ENCODE measurements around the gene ALG2.
"Not testable (repeated sequence)": the region's sequence is repeated elsewhere in the genome, so short reads cannot be mapped to it uniquely, and the experiment has no call there.

Gene ALG2

DNA sequence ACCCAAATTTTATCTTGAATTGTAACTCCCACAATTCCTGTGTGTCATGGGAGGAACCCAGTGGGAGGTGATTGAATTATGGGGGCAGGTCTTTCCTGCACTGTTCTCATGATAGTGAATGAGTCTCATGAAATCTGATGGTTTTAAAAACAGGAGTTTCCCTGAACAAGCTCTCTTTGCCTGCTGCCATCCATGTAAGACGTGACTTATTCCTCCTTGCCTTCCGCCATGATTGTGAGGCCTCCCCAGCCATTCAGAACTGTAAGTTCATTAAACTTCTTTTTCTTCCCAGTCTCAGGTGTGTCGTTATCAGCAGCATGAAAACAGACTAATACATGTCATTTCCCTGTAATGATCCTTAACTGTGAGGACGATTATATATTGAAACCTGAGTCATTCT lies 16.1 kb upstream of the ALG2 start:
- DNase-seq, result not testable (repeated sequence)

DNA sequence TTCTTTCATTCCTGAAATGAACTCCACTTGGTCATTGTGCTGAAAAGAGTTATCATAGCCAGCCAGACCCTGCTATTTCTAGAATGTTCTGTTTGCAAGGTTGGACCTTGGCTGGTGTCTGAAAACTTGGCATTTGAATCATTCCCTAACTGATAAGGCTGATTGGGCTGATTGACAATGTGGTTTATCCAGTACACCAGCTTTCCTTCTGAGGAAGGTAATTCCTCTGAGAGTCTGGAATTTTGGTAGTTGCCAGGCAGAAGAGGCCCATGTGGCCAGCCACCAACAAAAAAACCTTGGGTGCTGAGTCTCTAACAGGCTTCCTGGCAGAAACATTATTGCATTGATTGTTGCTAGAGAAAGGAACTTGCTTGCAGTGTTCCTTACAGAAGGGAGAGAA lies 15.6 kb upstream of the ALG2 start:
- DNase-seq, result no peak

DNA sequence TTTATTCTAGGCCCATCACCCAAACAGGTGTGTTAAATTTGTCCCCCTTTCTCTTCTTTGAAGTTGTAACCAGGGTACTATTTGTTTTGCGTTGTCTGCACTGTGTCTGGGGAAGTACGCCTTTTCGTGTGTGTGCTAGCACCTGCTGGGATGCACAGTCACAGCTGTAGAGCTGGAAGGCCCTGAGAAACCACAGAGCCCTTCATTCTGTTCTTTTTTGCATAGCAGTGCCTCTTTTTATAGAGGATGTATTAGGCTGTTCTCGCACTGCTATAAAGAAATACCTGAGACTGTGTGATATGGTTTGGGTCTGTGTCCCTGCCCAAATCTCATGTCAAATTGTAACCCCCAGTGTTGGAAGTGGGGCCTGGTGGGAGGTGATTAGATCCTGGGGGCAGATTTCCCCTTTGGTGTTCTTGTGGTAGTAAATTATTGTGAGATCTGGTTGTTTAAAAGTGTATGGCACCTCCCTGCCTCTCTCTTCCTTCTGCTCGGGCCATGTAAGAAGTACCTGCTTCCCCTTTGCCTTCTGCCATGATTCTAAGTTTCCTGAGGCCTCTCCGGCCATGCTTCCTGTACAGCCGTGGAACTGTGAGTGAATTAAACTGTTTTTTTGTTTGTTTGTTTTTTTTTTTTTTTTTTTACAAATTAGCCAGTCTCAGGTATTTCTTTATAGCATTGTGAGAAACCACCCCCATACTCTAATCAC lies 14.3 kb upstream of the ALG2 start:
- no peak for DNase-seq

DNA sequence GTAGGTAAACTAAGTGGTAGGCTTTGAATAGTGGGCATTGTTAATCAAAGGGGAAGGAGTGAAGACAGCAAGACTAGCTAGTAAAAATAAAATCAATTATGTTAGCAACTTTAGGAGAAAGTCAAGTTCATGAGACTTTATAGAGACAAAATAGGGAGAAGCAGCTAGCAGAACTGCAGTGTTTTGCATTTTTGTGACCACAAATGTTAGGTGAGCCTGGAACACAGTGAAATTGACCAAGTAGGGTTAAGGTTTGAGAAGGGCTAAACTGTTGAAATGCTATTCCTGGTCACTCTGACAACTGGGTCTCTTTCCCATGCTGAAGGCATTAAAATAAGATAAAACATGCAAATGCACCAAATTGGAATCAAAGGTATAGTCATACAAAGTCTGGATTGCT lies 13.3 kb upstream of the ALG2 start:
- DNase-seq, result no peak

DNA sequence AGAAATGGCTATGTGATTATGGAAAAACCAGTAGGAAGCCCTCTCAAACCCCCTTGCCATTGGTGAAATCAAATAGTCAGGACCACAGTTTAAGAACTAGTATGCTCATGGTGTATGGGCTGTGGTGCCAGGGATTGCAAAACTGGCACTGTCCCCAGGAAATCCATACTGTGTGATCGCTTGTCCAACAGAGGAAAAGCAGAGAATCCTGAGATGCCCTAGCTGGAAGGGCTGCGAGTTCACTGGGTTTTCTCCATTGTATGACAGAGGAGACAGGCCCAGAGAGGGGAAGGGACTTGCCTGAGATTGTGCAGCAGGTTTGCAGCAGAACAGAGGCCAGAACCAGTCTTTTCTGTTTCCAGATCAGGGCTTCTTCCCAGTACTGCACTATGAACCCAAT lies 12.9 kb upstream of the ALG2 start:
- DNase-seq, result no peak

DNA sequence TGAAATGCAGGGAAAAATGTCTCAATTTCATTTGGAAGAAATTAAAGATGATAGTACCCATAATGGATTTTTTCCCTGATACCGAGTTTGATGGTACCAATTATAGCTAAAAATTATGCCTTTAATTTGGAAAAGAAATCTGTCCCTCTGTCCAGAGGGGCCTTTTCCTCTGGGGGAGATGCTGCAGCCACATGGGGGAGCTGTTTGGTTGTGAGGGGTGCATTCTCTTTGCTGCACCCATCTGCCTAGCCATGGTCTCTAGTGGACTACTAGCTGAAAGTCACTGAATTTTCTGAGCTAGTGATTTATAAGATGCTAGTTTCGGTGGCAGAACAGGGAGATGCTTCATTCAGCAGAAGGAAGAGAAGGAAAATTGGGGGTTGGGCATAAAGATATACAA lies 10.0 kb upstream of the ALG2 start:
- DNase-seq, result no peak

DNA sequence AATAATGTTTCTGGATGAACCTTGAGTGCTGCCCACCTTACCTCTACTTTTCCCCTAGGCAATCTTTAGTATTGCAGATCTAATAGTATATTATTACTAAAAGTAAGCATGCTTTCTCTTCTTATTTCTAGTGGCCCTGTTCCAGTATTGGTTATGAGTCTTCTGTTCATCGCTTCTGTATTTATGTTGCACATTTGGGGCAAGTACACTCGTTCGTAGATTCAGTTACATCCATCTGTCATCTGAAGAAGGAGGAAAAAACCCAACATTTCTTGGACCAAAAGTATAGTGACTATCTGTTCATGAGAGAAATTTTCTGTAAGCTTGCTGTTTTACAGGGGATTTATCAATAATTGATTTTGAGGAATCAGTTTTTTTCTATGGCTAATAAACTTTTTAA lies 8.5 kb upstream of the ALG2 start:
- DNase-seq, result no peak

DNA sequence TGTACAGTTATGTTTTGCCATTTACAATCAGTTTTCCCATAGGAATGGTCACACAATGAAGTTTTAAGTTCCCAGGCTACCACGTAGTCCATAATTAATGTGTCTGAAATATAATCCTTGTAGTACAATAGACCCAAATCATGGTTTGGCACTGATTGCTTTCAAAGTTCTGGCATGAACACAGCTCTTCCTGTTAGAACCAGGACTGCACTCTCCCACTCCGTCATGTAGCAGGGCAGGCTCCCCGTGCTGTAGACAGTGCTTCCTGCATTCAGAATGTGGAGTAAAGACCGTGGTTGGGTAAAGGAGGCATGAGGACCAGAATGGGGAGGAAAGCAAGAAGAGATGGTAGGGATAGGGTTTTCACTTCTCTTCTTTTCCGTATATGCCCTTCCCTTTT lies 4.3 kb upstream of the ALG2 start:
- no peak for DNase-seq

DNA sequence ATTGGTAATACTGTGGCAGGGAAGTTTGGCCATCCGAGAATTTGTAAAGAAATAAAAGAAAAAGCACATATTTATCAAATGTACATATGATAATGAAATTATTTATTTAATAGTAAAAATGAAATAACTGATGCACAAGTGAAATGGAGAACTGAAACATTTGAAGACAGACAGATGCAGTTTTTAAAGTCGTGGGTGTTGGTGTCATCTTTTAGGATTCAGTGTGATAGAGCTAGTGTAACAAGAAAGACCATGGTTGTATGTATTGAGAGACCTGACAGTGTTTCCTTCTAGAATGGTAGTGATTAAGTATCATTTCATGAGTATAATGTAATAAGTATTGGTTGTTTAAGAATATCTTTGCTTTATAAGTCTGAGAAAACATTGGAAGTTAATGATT lies 2.7 kb upstream of the ALG2 start:
- DNase-seq, result no peak

DNA sequence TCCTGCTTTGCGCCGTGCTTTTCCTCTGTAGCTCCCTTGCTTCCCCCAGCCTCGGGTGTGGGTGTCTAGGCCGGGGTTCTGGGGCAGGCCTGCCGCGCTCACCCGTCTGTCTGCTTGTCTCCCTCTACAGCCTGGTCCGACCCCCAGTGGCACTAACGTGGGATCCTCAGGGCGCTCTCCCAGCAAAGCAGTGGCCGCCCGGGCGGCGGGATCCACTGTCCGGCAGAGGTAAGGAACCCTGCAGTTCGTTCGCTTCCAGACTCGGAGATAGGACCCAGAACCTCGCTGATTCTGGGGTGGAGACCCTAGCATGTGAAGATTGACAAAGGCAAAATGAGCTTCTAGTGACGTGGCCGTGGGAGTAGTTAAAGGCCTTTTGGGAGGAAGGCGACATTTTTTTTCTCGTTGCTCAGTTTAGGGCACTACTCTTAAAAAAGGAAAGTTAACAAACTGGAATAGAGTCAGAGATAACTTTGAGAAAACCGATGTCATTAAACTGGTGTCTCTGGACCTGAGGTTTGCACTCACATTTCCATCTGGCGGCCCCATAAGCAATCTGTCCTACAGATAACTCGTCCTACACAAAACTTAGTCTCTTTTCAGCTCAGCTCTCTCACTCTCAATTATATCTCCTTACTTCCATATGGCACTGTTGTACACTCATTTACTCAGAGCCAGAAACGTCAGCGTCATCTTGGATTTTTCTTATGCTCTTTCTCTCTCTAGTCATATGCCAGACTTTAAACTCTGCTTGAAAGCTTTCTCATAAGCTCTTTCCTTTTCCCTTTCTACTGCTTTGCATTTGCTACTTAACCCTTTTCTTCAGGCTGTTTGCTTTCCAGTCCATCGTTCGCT lies 901 bp upstream of the ALG2 start:
- no peak for DNase-seq

DNA sequence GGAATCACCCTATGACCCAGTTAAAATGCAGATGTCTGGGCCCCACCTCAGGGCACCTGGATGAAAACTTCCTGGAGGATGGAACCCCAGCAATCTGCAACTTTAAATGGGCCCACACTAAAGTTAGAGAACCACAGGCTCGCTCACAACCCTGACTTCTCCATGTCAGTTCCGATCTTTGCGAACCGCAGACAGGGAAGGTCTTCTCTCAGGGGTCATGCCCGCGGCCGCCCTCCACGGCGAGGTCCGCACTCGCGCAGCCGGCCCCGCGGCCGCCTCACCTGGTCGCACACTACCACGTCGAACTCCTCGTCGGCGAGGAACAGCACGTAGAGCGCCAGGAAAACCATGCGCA lies 499 bp downstream of the ALG2 start:
- no peak for DNase-seq

DNA sequence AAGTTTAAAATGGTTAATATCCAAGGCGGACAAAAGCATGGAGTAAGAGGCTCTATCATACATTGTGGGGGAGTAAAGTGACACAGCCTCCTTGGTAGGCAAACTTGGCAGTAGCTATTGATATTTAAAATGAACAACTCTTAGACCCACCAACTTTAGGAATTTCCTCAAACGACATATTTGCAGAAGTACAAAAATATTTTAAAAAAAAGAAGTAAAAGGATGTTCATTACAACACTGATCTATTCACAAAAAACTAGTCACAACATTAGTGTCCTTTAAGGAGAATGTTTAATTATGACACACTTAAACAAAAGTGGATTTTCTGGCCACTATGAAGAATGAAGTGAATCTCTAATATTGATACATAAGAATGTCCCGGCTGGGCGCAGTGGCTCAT lies 1.7 kb downstream of the ALG2 start:
- no peak for DNase-seq

DNA sequence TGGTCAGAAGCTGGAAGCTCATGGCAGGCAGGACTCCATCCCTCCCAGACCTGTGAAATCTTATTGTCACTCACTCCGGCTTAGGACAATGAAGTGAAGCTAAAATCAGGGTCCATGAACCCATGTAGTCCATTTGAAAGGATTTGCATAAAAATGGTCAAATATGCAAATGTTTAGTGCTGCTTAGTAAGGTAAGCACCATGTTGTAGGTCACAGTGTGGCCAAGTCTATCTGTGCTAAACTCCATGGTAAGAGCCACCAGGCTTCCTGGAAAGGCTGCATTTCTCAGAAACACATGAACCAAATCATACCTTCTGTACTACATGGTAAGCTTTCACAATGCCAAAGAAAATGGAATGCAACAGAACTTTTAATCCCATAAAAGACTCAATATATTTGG lies 5.7 kb downstream of the ALG2 start:
- DNase-seq, result no peak

DNA sequence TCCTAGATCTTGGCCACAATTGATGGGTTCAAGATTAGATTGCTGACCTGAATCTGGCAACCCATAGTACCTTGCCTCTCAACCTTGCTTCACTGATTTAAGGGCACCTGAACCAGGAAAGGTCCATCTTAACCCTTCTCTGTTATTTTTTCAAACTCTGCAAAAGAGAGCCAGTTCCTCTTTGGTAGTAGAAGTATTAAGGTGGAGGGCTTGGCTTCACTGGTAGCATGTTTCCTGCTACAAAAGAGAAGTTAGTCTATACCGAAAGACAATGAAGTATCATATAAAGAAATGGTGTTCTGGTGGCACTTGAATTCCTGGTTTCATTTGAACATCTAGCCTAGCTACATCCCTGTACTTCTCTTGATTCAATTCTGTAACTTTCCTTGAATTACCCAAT lies 8.5 kb downstream of the ALG2 start:
- DNase-seq, result no peak

DNA sequence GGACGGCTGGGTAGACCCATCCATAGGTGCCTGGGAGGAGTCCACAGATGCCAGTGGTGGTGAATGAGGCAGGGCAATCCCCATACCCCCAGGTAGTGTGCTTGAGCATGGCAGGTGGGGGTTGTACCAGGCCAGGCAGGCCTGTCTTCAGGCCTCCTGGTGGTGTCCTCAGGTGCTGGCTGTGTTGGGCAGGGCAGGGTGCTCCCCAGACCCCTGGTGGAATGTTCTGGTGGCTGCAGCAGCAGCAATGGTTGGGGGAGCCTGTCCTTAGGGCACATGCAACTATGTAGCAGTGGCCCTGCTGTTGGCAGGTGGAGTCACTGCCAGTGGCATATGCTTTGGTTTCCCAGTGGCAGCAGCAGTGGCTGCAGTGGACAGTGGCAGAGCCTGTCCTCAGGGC lies 10.0 kb downstream of the ALG2 start:
- no peak for DNase-seq

DNA sequence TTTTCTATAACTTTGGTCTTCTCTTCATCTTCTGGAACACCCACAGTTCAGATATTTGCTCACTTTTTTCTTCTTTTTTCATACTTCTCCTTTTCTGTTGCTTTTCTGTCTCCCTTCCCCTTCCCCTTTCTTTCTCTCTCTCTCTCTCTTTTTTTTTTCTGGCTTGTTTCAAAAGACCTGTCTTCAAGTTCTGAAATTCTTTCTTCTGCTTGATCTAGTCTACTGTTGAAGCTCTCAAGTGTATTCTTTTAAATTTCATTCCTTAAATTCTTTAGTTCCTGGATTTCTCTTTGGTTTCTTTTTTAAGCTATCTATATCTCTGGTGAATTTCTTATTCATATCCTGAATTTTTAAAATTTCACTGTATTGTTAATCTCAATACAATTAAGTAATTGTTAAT lies 11.2 kb downstream of the ALG2 start:
- no peak for DNase-seq

DNA sequence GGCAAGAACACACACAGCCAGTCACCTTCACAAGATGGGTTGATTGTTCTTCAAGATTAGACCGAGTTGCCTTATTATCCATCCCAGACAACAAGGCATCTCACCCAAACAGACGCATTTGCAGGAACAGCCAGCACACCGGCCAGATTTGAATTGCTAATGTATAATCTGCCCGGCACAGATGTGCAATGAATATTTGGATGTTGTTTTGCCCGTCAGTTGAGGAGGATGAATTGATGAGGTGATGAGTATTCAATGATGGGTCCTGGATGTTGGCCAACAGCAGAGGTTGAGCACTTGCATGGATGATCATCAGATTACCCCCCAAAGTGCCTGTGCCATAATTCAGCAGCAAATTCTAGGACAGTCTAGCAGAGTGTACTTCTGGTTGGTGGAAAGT lies 20.1 kb downstream of the ALG2 start:
- DNase-seq, result no peak

DNA sequence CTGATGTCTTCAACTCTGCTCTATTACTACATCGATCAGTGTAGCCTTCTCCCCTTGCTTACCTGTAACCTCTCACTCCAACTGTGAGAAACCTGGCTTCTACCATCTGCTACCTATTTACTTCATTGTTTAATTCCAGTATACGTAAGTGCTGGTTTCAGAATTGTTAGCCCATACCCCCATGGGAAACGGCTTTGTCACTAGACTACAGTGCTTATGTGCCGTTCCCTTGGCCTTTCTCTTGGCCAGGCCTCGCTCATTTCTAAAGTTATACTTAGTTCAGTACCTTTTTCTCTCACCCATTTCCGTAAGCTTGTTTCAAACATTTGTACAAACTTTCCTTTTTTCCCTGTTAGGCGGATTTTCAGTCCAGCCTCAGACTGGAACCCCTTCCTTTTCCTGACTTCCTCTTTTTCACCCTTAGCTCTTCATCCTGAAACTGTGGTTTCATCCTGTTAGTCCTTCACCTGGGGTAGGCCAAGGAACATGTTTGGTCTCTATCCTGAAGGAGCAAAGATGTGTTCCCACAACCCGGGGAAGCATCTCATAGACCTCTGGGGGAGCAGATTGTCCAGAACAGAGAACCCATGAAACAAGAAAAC lies 21.7 kb downstream of the ALG2 start:
- no peak for DNase-seq

DNA sequence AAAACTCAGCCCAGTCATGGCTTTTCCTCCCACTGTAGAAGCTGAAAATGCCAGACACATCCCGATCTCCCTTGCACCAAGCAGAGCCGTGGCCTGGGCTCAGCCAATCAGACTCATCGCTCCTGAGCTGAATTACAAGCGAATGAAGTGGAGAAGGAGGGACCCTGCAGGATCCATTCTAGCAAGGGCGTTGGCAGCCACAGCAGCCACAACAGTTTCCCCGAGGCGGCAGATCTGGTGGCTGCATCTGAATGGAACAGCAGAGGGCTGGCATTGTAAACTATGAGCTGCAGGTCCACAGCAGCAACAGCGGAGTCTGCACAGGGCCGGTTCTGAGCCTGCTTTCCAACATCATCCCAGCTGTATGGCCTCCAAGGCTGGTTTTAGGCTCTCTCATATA lies 23.8 kb downstream of the ALG2 start:
- no peak for DNase-seq

DNA sequence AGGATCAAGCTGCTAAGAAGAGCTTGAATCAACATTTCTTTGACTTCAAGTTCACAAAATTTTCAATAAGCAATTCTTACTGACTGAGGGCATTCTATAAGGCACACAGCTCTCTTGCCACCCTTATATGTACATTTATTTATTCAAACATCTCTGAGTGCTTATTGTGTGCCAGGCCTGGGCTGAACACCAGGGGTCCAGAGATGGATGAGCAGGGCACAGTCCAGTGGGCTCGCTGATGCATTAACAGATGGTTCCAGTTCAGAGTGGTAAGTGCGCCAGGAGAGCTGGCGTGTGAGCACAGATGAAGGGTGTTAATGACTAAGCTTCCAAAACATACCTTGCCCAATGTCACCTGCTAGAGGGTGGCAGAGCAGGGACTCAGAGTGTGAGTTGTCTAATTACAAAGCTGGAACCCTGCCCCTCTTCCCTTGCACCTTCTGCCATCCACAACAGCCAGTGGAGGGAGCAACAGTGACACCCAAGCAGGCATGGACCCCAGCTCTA lies 24.6 kb downstream of the ALG2 start:
- DNase-seq, result no peak

DNA sequence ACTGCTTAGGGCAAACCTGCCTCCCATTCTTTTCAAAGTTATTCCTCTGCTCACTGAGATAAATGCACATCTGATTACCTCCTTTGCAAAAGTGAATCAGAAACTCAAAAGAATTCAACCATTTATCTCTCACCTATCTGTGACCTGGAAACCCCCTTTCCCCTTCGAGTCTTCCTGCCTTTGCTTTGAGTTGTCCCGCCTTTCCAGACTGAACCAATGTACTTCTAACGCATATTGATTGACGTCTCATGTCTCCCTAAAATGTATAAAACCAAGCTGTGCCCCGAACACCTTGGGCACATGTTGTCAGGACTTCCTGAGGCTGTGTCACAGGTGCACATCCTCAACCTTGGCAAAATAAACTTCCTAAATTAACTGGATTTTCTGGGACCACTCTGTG lies 25.3 kb downstream of the ALG2 start:
- DNase-seq, result not testable (repeated sequence)

DNA sequence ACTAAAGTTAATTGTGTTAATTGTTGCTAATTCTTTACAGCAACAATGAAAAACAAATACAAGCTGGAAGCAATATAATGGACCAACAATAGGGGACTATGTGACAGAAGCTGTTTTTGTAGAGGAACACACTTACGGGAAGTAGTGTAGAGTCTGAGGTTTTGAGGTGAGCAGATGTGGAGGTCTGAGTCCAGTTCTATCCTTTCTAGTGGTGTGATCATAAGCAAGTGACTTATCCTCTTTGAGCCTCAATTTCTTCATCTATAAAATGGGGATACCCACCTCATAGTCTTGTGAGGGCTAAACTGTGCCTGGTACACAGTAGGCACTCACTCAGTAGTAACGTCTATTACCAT lies 28.3 kb downstream of the ALG2 start:
- DNase-seq, result no peak

DNA sequence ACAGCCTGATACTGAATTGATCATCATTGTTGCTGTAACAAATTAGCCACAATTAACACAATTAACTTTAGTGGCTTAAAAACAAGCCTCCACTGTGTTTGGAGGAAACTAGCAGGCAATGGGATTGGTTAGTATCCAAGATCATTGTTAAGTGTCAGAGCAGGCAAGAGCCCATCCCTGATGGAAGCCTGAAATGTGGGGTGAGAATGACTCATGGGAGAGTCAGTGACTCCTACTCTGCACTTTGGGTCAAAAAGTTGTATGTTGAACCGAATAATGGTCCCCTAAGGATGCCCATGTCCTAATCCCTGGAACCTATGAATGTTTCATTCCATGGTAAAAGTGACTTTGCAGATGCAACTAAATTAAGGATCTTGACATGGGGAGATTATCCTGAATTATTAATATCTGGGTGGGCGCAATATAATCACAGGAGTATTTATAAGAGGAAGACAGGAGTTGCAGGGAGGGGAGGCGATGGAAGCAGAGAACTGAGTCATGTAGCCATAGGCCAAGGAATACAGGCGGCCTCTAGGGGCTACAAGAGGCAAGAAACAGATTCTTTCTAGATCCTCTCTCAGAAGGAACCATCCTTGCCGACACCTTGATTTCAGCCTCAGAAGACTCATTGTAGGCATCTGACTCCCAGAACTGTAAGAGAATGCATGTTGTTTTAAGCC lies 28.8 kb downstream of the ALG2 start:
- no peak for DNase-seq
